GM12873 (cell line): Measurements from ENCODE around the gene LATS2.

Experiments
- TF ChIP-seq, protein P1 (sequence below): IDR thresholded peaks from 2 replicates; pipeline ENCODE4 v1.5.1; 2012; ENCODE audit warnings: low read depth, mild to moderate bottlenecking, moderate library complexity, low read length, control low read depth; ENCODE audit not compliant: insufficient read depth; ENCODE audit errors: missing control alignments

The LATS2 gene

DNA sequence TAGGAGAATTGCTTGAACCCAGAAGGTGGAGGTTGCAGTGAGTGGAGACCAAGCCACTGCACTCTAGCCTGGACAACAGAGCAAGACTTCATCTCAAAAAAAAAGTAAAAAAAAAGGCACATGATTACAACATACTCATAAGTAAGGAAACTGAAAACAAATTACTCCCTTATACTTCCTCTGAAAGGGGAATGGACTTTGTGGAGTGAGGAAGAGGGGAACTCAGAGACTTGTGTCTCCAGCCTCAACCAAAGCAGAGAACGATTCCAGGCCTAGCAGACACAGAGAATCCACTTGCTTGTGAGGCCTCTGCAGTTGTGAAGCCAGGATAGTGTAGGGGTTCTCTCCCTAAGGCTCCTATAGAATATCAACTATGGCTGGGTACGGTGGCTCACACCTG is 4.3 kb upstream of the LATS2 start:
- TF ChIP-seq, protein P1, sequence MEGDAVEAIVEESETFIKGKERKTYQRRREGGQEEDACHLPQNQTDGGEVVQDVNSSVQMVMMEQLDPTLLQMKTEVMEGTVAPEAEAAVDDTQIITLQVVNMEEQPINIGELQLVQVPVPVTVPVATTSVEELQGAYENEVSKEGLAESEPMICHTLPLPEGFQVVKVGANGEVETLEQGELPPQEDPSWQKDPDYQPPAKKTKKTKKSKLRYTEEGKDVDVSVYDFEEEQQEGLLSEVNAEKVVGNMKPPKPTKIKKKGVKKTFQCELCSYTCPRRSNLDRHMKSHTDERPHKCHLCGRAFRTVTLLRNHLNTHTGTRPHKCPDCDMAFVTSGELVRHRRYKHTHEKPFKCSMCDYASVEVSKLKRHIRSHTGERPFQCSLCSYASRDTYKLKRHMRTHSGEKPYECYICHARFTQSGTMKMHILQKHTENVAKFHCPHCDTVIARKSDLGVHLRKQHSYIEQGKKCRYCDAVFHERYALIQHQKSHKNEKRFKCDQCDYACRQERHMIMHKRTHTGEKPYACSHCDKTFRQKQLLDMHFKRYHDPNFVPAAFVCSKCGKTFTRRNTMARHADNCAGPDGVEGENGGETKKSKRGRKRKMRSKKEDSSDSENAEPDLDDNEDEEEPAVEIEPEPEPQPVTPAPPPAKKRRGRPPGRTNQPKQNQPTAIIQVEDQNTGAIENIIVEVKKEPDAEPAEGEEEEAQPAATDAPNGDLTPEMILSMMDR = no peak

DNA sequence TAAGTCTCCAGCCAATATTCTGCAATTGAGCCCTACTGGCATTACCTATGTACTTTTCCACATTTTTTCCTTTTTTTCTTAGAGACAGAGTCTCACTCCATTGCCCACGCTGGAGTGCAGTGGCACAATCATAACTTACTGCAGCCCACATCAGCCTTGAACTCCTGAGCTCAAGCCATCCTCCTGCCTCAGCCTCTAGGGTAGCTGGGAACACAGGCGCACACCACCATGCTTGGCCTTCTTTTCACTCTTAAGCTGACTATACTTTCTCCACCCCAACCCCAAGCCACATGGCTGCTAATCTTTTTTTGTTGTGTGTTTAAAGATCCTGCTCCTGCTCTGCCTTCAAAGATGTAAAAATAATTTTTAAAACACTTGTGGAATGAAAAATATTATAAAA is 1.6 kb upstream of the LATS2 start:
- TF ChIP-seq, protein P1 = no peak

DNA sequence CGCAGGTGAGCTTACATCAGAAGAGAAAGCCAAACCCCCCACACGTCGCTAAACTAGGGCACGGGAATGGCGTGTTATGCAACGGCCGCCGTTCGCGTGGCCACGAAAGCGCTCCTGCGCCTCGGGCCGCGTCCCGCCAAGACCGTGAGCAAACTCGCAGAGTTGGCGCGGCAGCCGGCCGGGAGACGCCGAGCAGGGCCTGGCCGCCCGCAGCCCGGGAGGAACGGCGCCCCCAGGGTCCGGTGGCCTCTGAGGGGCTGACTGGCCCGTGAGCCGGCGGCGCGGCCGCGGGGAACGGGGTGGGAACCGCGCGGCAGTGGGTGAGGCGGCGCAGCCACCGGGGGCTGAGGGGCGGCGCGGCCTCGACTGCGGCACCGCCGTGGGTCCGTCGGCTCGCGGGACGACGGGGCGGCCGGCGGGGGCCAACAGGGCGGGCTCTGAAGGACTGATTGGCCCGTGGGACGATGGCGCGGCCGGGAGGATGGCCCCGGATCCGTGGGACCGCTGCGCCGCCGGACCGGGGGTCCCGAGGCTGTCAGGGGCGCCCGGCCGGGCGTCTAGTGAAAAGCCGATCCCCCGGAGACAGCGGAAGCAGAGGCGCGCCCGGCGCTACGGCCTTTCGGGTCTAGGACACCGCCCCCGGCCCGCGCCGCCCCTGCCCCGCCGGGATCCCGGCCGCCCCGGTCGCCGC is 903 bp downstream of the LATS2 start:
- TF ChIP-seq, protein P1 = no peak

DNA sequence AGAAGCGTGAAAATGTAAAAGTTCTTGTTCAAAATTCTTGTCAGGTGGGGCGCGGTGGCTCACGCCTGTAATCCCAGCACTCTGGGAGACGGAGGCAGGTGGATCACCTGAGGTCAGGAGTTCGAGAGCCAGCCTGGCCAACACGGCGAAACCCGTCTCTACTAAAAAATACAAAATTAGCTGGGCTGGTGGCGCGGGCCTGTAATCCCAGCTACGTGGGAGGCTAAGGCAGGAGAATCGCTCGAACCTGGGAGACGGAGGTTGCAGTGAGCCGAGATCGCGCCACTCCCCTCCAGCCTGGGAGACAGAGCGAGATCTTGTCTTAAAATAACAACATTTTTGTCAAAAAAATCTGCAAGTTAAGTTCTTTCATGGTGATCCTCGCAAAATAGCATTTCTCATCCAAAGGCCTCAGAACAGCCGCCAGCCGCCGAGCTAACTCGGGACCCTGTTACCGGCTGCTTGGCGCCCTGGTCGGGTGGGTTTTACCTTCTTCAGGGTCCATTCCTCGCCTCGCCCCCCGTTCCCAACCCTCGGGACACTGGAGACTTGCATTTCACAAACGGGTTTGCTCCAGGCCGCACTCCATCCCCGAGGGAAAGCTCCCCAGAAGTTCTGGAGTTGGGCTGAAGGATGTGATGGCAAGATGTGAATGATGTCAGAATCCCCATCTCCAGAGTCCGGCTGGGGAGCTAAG is 1.6 kb downstream of the LATS2 start:
- TF ChIP-seq, protein P1 = no peak

DNA sequence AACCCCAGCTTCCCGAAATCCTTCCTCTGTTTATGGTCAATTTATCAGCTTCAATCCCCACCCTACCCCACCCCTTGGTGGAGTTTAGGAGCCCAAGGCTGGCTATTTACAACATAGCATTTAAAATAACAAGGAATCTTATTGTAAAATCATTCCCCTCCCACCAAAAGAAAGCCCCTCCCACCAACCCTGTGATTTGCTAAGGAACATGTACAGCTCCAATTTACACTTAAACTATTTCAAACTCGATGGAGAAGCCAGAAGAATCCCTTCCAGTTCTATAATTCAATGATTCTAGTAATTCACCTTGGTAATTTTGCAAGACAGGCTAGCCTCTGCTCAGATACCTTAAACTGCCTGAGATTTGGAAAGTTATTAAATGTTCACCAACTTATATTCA is 3.0 kb downstream of the LATS2 start:
- TF ChIP-seq, protein P1 = no peak

DNA sequence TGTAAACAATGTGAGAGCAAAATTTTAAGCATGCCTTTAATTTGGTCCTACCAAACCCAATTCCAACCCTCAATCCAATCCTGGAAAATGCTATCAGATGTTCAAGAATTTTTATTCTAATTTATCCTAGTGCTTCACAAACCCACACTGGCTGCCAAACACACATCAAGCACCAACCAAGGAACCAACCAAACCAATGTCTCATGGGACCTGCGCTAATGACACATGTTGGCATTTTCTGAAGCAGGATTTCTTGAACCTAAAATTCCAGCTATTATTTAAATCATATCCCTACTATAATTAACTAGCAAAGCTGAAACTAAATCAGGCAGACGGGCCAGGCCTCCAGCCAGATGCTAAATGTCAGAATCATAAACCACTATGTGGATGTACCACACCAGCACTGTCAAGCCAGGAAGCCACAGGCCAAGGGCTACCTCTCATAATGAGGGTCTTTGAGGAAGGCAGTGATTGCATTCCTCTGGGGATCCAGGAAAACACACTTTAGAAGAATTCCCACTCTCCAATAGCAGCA is 5.8 kb downstream of the LATS2 start:
- TF ChIP-seq, protein P1 = no peak

DNA sequence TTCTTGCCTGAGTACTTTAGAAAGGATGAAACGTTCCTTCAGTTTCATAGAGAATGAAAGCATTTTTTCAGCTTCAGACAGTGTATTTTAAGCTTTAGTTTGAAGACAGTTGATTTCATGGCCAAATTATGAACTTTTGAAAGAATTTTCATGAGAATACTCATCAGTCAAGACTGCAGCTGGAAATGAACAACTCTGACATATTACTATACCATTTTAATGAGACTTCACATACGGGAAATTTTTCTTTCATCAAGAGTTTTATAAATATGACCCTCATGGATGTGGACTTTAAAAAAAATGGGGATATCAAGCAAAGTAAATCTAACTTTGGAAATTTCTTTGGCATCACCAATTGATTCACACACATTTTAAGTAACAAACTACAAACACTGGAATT is 6.4 kb downstream of the LATS2 start:
- TF ChIP-seq, protein P1 = no peak
